GM18951 (cell line): ENCODE measurements around the gene SCAMP3.

Experiments used
- POLR2A ChIP-seq: IDR thresholded peaks from 4 replicates; pipeline ENCODE4 v1.6.1; 2011; ENCODE audit warnings: mild to moderate bottlenecking; ENCODE audit not compliant: insufficient read length, insufficient read depth; ENCODE audit errors: extremely low read depth
- in situ Hi-C: fragments of 300-500 bp; cut with MboI; formaldehyde crosslinking; loops from one replicate; pipeline ENCODE4 v1.12.0; 2022; ENCODE audit warnings: low sequenced_read_pairs, mixed read lengths, inconsistent platforms; ENCODE audit not compliant: unreplicated experiment

The SCAMP3 gene

DNA sequence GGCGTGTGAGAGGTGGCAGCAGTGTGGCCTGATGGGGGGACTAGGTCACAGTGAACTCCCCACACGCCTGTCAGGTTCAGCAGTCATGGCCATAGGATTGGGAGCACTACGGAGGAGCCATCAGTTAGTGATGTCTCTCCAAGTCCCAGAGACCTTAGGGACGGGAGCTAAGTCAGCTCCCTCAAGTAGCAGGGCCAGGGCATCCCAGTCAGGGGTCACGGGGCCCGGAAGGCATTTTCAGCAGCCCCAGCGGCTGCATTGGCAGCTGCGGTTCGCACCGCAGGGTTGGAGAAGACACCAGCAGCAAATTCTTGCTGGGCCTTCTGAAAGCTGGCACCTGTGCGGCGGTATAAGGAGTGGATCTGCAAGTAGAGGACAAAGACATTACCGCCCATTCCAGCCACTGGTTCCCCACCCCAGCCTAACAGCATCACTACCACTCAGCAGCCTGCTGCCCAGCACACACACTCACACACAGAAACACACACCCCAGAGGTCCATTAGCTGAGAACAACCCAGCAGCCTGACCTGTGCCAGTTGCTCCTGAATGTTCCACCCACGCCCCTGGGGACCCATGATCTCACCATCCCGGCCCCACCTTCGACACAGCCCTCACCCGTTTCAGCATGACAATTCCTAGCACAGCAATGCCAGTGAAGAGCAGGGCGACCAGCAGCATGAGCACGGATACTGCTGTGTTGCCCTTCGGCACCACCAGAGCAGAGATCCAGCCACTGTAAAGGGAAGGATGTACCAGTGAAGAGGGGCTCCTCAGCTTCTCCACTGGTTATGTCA, 5.9 kb downstream of the SCAMP3 start:
- in situ Hi-C loops, result no loop called here
- TF ChIP-seq POLR2A, result no peak

DNA sequence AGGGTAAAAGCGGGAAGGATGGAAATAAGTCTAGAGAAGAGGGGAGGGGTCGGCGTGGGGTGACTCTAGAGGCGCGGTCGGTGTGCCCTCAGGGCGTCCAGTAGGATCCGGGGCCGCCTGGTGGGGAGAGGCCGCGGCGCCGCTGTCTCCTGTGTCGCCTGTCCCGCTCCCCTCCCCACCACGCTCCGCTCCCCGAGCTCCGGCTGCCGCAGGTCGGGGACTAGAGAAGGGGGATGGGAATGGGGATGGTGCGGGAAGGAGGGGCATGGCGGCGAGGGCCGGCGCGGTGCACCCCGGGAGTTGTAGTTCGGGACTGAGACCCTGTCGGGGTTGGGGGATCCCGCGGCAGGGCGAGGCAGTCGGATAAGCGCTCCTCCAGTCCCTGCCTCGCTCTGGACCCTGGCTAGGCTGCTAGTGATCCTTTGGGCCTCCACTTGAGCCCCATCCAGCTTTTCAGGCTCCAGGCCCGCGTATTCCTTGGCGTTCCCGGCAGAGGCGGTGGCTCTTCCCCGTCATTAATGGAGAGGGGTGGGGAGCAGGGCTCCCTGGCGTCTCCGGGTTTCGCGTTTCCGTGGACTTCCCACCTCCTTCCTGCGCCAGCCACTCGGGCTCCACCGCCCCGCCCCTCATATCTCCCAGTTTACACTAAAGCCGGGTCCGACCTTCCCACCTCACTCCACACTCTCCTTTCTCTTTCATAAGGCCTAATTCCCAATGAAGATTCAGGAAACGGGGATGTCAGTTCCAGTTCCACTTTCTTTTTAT, 6.7 kb downstream of the SCAMP3 start, which contains the start of gene ENTREP3:
TSS of gene ENTREP3 (minus strand) at position 241 of the 765 bp plus-strand sequence. CDS start 606 bp downstream, outside the sequence.
- peak; percentile 70 for TF ChIP-seq POLR2A
- in situ Hi-C loops, result no loop called here

GRCh38 chr1:155254714-155255242, 7.4 kb downstream of the SCAMP3 start:
- TF ChIP-seq POLR2A, result no peak
- in situ Hi-C loops, result no loop called here

DNA sequence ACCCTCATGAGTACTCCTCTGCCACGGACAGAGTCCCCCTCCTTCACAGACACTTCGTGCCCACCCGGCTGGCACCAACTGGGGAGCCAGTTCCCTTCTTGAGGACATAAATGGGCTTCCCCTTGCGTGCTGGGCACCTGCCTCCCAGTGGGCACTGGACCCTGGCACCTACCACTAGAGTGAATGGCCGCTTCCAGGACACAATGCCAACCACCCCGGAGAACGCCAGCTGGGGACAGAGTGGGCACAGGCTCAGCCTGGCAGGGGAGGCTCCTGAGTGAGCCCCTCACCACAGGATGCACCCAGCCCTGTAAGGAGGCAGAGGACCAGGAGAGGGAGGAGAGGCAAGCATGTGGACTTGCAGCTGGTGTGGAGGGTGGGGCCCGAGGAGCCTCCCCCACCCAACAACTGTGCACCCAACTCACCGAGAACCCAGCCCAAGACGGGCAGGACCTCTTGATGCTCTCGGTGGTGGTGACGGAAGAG, 7.9 kb downstream of the SCAMP3 start:
- no peak for TF ChIP-seq POLR2A
- in situ Hi-C loops, result no loop called here

GRCh38 chr1:155253797-155254196, 8.4 kb downstream of the SCAMP3 start:
- in situ Hi-C loops, result no loop called here
- TF ChIP-seq POLR2A, result no peak

GRCh38 chr1:155253208-155253607, 9.0 kb downstream of the SCAMP3 start:
- in situ Hi-C loops, result no loop called here
- TF ChIP-seq POLR2A, result no peak

GRCh38 chr1:155251566-155251965, 10.6 kb downstream of the SCAMP3 start:
- in situ Hi-C loops, result no loop called here
- no peak for TF ChIP-seq POLR2A

GRCh38 chr1:155250633-155251449, 11.3 kb downstream of the SCAMP3 start:
- in situ Hi-C loops, result no loop called here
- TF ChIP-seq POLR2A, result peak; percentile 41

- in situ Hi-C loops, result no loop called here
- TF ChIP-seq POLR2A, result no peak
Observed at GRCh38 chr1:155250246-155250632, 11.9 kb downstream of the SCAMP3 start.

GRCh38 chr1:155247667-155248553, 14.2 kb downstream of the SCAMP3 start:
- in situ Hi-C loops, result loop anchor here (5.0 kb wide), 1 partner anchor 79 kb away; no protein-coding TSS in a partner anchor
- no peak for TF ChIP-seq POLR2A

GRCh38 chr1:155246796-155247195, 15.4 kb downstream of the SCAMP3 start:
- in situ Hi-C loops, result loop anchor here (5.0 kb wide), 1 partner anchor 81 kb away; no protein-coding TSS in a partner anchor

- TF ChIP-seq POLR2A, result no peak
- in situ Hi-C loops, result loop anchor here (5.0 kb wide), 1 partner anchor 82 kb away; no protein-coding TSS in a partner anchor
Observed at GRCh38 chr1:155245163-155245524, 17.0 kb downstream of the SCAMP3 start.
